Hepatocyte (in vitro differentiated cells): ENCODE measurements around the gene MRPS31. TPM values are rescaled to one million over a fixed set of nuclear protein-coding genes. Genes with fewer than 3 reads are reported as not detected.

Experiments
- DNase-seq: peaks from one replicate; pipeline ENCODE4 v3.0.0-alpha.2; 2016; ENCODE audit warnings: low spot score
- H2AFZ ChIP-seq: fragments of 200-600 bp; sonication (generic); 2 replicates; pipeline ENCODE4 v1.6.0; 2016; ENCODE audit warnings: antibody characterized with exemption, mild to moderate bottlenecking
- H3K27ac ChIP-seq: fragments of 200-600 bp; sonication (generic); 2 replicates; pipeline ENCODE4 v1.5.1; 2016; ENCODE audit warnings: mild to moderate bottlenecking
- H3K27me3 ChIP-seq: fragments of 200-600 bp; sonication (generic); 2 replicates; pipeline ENCODE4 v1.6.1; 2016
- H3K36me3 ChIP-seq: fragments of 200-600 bp; sonication (generic); replicated peaks from 2 replicates; pipeline ENCODE4 v1.5.1; 2016; ENCODE audit warnings: low read depth; ENCODE audit not compliant: insufficient read depth
- H3K4me1 ChIP-seq: fragments of 200-600 bp; sonication (generic); 2 replicates; pipeline ENCODE4 v1.5.1; 2016; ENCODE audit warnings: mild to moderate bottlenecking, moderate library complexity; ENCODE audit not compliant: insufficient read depth
- H3K4me2 ChIP-seq: fragments of 200-600 bp; sonication (generic); 2 replicates; pipeline ENCODE4 v1.6.0; 2016
- H3K4me3 ChIP-seq: fragments of 200-600 bp; sonication (generic); 2 replicates; pipeline ENCODE4 v1.5.1; 2016; ENCODE audit warnings: mild to moderate bottlenecking
- H3K79me2 ChIP-seq: fragments of 200-600 bp; sonication (generic); 2 replicates; pipeline ENCODE4 v1.6.0; 2017; ENCODE audit warnings: mild to moderate bottlenecking
- H3K9me2 ChIP-seq: fragments of 200-600 bp; sonication (generic); replicated peaks from 2 replicates; pipeline ENCODE4 v1.6.0; 2017; ENCODE audit warnings: mild to moderate bottlenecking; ENCODE audit not compliant: insufficient read depth
- H3K9me3 ChIP-seq: fragments of 200-600 bp; sonication (generic); 2 replicates; pipeline ENCODE4 v1.5.1; 2016; ENCODE audit warnings: low read depth, mild to moderate bottlenecking
- H4K20me1 ChIP-seq: fragments of 200-600 bp; sonication (generic); 2 replicates; pipeline ENCODE4 v1.6.0; 2016; ENCODE audit warnings: mild to moderate bottlenecking; ENCODE audit not compliant: insufficient read depth, poor library complexity, severe bottlenecking
- CTCF ChIP-seq: fragments of 200-600 bp; sonication (generic); IDR thresholded peaks from 2 replicates; pipeline ENCODE4 v1.5.1; 2016; ENCODE audit warnings: antibody characterized with exemption, mild to moderate bottlenecking; ENCODE audit not compliant: poor library complexity
- EZH2 ChIP-seq: fragments of 200-600 bp; sonication (generic); IDR thresholded peaks from 2 replicates; pipeline ENCODE4 v1.6.1; 2016; ENCODE audit warnings: antibody characterized with exemption, mild to moderate bottlenecking, borderline replicate concordance
- EZH2phosphoT487 ChIP-seq: fragments of 200-600 bp; sonication (generic); IDR thresholded peaks from one replicate; pipeline ENCODE4 v1.6.1; 2018; ENCODE audit warnings: antibody characterized with exemption, mild to moderate bottlenecking, low read depth, moderate library complexity; ENCODE audit not compliant: unreplicated experiment, severe bottlenecking
- WGBS: methylation state at CpG from one replicate; pipeline ENCODE4 v1.1.6; 2016; ENCODE audit warnings: low lambda C conversion rate; ENCODE audit errors: missing lambda C conversion rate; 5-methylcytosine and 5-hydroxymethylcytosine counted together
- polyA plus RNA-seq: library from polyadenylated mRNA; unstranded; fragments of >200 nt; fragmentation: Nextera tagmentation; extraction: Ambion mirVana; gene quantifications from 2 replicates; pipeline ENCODE4 v1.2.1, GENCODE V29; 2016
- total RNA-seq: library from RNA; depleted of rRNA; stranded (reverse); fragments of >200 nt; gene quantifications from 2 replicates; pipeline ENCODE4 v1.2.3, GENCODE V29; 2014

Gene MRPS31
- total and polyA plus RNA-seq, 2 experiments from 2014 or later: 27.7 to 34.6 TPM

- Histone ChIP-seq H3K9me3 (no peaks in the 10 kb centered on the region), H4K20me1 (no peaks in the 10 kb centered on the region), H3K9me2 (no peaks in the 10 kb centered on the region), H3K4me2 (no peak overlapping the region), H3K36me3 (no peaks in the 10 kb centered on the region), H3K4me1 (no peaks in the 10 kb centered on the region), H3K79me2 (no peaks in the 10 kb centered on the region), H3K27me3 (no peaks in the 10 kb centered on the region), H2AFZ (no peak overlapping the region), H3K4me3 (no peak overlapping the region), H3K27ac (no peak overlapping the region)
- no peak for DNase-seq
- TF ChIP-seq EZH2phosphoT487: no peak
- no peak for TF ChIP-seq CTCF
- no peak for TF ChIP-seq EZH2
- 89% methylated on average over 4 of the region's 4 CpGs for WGBS
These were observed 41.1 kb upstream of the MRPS31 start for GRCh38 chr13:40812102-40812501.

GRCh38 chr13:40809471-40809870 lies 38.5 kb upstream of the MRPS31 start:
- no peak overlapping the region for H3K4me3 ChIP-seq
- H3K9me3 ChIP-seq: no peaks in the 10 kb centered on the region
- H3K9me2 ChIP-seq: no peaks in the 10 kb centered on the region
- no peak for TF ChIP-seq CTCF
- no peak for TF ChIP-seq EZH2phosphoT487
- no peaks in the 10 kb centered on the region for H3K27me3 ChIP-seq
- WGBS: 94% methylated on average over 5 of the region's 5 CpGs
- no peaks in the 10 kb centered on the region for H3K36me3 ChIP-seq
- H2AFZ ChIP-seq: no peak overlapping the region
- no peaks in the 10 kb centered on the region for H3K79me2 ChIP-seq
- no peak overlapping the region for H3K27ac ChIP-seq
- no peaks in the 10 kb centered on the region for H4K20me1 ChIP-seq
- no peaks in the 10 kb centered on the region for H3K4me1 ChIP-seq
- no peak for DNase-seq
- H3K4me2 ChIP-seq: no peak overlapping the region

- TF ChIP-seq CTCF: no peak
- no peak for TF ChIP-seq EZH2
- no peak for TF ChIP-seq EZH2phosphoT487
- DNase-seq: no peak
- Histone ChIP-seq H3K4me1 (peaks cover 11% of the 10 kb centered on the region), H3K4me2 (no peak overlapping the region), H2AFZ (no peak overlapping the region), H3K9me3 (no peaks in the 10 kb centered on the region), H3K79me2 (no peaks in the 10 kb centered on the region), H3K27me3 (no peaks in the 10 kb centered on the region), H3K36me3 (no peaks in the 10 kb centered on the region), H3K27ac (no peak overlapping the region), H3K4me3 (no peak overlapping the region), H4K20me1 (no peaks in the 10 kb centered on the region), H3K9me2 (no peaks in the 10 kb centered on the region)
- 68% methylated on average over 1 of the region's 1 CpG for WGBS
These were observed 35.3 kb upstream of the MRPS31 start for GRCh38 chr13:40806241-40806640.

- Histone ChIP-seq H3K9me3 (no peaks in the 10 kb centered on the region), H3K4me2 (no peak overlapping the region), H3K4me3 (no peak overlapping the region), H4K20me1 (no peaks in the 10 kb centered on the region), H3K36me3 (no peaks in the 10 kb centered on the region), H2AFZ (no peak overlapping the region), H3K27me3 (no peaks in the 10 kb centered on the region), H3K4me1 (peaks cover 14% of the 10 kb centered on the region), H3K79me2 (no peaks in the 10 kb centered on the region), H3K27ac (peak overlapping the region; percentile 34), H3K9me2 (no peaks in the 10 kb centered on the region)
- TF ChIP-seq EZH2phosphoT487 (no peak), CTCF (no peak), EZH2 (no peak)
- 96% methylated on average over 5 of the region's 5 CpGs for WGBS
- DNase-seq: no peak
These were observed 32.3 kb upstream of the MRPS31 start for GRCh38 chr13:40803316-40803715.
